HEK293T (cell line): ENCODE measurements around the gene HOXD9.

Experiments used
- SUZ12 ChIP-seq: fragments of 450-650 bp; IDR thresholded peaks from 2 replicates; pipeline ENCODE4 v1.6.1; 2016; ENCODE audit warnings: mild to moderate bottlenecking
- ZNF384 ChIP-seq: fragments of 450-650 bp; IDR thresholded peaks from 2 replicates; pipeline ENCODE4 v1.6.1; 2016

DNA sequence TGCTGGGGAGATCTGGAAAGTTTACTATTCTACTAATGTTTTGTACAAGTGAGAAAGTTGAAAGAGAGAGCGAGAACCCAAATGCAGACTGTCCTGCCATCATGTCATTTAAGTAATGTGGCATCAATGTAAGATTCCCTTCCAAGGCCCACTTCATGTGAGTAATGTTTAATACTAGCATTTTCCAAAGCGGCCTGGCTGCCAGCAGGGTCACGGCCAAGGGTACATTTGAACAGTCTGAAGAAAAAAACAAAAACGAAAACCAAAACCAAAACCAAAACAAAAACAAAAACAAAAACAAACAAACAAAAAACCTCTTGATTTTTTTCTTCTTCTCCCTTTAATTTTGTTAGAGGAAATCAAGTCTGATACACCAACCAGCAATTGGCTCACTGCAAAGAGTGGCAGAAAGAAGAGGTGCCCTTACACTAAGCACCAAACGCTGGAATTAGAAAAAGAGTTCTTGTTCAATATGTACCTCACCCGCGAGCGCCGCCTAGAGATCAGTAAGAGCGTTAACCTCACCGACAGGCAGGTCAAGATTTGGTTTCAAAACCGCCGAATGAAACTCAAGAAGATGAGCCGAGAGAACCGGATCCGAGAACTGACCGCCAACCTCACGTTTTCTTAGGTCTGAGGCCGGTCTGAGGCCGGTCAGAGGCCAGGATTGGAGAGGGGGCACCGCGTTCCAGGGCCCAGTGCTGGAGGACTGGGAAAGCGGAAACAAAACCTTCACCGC is 3.7 kb upstream of the HOXD9 start:
- no peak for TF ChIP-seq SUZ12
- TF ChIP-seq ZNF384 = no peak
